ENCODE data around the gene LTBP4.

LTBP4 gene

DNA sequence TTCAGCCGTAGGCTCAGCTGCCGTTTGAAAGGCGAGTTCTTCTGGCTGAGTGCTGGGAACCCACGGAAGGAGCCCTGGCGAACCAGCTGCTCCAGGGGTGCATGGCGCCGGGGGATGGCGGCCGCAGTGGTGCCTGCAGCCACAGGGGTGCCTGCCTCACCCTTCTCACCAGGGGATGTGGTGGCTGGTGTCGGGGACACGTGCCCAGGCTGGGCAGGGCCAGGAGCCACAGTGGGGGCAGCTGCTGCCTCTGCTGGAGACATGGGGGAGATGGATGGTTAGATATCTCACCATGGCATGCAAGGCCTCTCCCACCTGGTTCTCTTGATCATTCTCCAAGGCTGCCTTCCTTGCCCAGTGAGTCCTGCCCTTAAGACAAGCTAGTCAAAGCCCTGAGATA is 72.2 kb downstream of the LTBP4 start:
- TF ChIP-seq TAF1 (IDR thresholded peaks at IDR 0.05; ENCODE audit: borderline replicate concordance, insufficient read depth, low read length) (no peak), SIN3A (IDR thresholded peaks at IDR 0.05; ENCODE audit: borderline replicate concordance, insufficient read depth, low read length) (no peak), FOXP2 (optimal IDR thresholded peaks at IDR 0.05; ENCODE audit: borderline replicate concordance, extremely low read depth, extremely low read length, insufficient read depth) (no peak), POLR2AphosphoS5 (IDR thresholded peaks at IDR 0.05; ENCODE audit: low read depth, low read length) (no peak)
- TF ChIP-seq, protein P1, sequence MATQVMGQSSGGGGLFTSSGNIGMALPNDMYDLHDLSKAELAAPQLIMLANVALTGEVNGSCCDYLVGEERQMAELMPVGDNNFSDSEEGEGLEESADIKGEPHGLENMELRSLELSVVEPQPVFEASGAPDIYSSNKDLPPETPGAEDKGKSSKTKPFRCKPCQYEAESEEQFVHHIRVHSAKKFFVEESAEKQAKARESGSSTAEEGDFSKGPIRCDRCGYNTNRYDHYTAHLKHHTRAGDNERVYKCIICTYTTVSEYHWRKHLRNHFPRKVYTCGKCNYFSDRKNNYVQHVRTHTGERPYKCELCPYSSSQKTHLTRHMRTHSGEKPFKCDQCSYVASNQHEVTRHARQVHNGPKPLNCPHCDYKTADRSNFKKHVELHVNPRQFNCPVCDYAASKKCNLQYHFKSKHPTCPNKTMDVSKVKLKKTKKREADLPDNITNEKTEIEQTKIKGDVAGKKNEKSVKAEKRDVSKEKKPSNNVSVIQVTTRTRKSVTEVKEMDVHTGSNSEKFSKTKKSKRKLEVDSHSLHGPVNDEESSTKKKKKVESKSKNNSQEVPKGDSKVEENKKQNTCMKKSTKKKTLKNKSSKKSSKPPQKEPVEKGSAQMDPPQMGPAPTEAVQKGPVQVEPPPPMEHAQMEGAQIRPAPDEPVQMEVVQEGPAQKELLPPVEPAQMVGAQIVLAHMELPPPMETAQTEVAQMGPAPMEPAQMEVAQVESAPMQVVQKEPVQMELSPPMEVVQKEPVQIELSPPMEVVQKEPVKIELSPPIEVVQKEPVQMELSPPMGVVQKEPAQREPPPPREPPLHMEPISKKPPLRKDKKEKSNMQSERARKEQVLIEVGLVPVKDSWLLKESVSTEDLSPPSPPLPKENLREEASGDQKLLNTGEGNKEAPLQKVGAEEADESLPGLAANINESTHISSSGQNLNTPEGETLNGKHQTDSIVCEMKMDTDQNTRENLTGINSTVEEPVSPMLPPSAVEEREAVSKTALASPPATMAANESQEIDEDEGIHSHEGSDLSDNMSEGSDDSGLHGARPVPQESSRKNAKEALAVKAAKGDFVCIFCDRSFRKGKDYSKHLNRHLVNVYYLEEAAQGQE (IDR thresholded peaks at IDR 0.05; ENCODE audit: insufficient read depth in 1 of 2, low read depth in 2 of 2, low read length in 2 of 2): no peak

DNA sequence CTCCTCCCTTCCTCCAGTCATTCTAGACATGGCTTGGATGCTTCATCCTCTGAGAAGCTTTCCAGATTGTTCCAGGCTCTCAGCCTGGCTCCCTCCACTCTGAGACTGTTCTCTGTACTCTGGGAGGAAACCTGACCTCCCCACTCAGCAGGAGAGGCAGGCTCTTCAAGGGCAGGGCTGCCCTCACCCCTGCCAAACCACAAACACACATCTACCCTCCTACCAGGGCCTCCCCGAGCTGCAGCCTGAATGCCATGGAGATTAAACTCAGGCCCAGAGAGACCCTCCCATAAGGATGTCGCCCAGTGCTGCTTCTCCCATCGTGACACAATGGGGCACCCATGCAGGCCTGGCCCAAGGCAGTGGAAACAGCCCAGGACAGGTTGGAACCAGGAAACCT is 73.1 kb downstream of the LTBP4 start:
- no peak for TF ChIP-seq FOXP2 (optimal IDR thresholded peaks at IDR 0.05; ENCODE audit: borderline replicate concordance, extremely low read depth, extremely low read length, insufficient read depth)
- no peak for TF ChIP-seq POLR2AphosphoS5 (IDR thresholded peaks at IDR 0.05; ENCODE audit: low read depth, low read length)
- TF ChIP-seq, protein P1 (IDR thresholded peaks at IDR 0.05; ENCODE audit: insufficient read depth in 1 of 2, low read depth in 2 of 2, low read length in 2 of 2): no peak
- TF ChIP-seq TAF1 (IDR thresholded peaks at IDR 0.05; ENCODE audit: borderline replicate concordance, insufficient read depth, low read length): no peak
- TF ChIP-seq SIN3A (IDR thresholded peaks at IDR 0.05; ENCODE audit: borderline replicate concordance, insufficient read depth, low read length): no peak

DNA sequence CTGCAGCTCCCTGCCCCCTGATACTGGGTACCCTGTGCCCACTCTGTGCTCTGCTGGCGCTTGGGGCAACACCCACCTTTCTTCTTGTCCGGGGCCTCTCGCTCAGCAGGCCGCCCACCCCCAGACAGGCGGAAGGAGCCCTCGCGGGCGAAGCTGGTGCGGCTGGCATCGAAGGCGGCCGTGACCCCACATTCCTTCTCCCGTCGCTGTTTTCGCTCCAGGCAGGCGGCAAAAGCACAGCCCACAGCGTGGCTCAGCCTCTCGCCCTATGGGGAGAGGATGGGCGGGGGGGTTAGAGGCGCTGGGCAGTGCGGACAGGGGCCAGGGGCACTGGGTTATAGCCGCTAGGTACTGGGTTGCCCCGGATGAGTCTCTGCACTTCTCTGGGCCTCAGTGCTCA is 76.0 kb downstream of the LTBP4 start:
- TF ChIP-seq, protein P1 (IDR thresholded peaks at IDR 0.05; ENCODE audit: insufficient read depth in 1 of 2, low read depth in 2 of 2, low read length in 2 of 2): no peak
- TF ChIP-seq FOXP2 (optimal IDR thresholded peaks at IDR 0.05; ENCODE audit: borderline replicate concordance, extremely low read depth, extremely low read length, insufficient read depth) (no peak), SIN3A (IDR thresholded peaks at IDR 0.05; ENCODE audit: borderline replicate concordance, insufficient read depth, low read length) (no peak), TAF1 (IDR thresholded peaks at IDR 0.05; ENCODE audit: borderline replicate concordance, insufficient read depth, low read length) (no peak), POLR2AphosphoS5 (IDR thresholded peaks at IDR 0.05; ENCODE audit: low read depth, low read length) (no peak)
